Lower leg skin (tissue), 4 donors: Measurements from ENCODE around the gene PXDN. TPM values are rescaled to one million over a fixed set of nuclear protein-coding genes. Genes with fewer than 3 reads are reported as not detected.

Source experiments
- DNase-seq, 2 donors: peaks; one replicate each; pipeline ENCODE4 v3.0.0-alpha.2; 2019; ENCODE audit warnings: low spot score in 2 of 2
- H3K4me3 ChIP-seq: fragments of 200-600 bp; sonication (generic); 2 replicates; pipeline ENCODE4 v1.5.1; 2017; ENCODE audit warnings: mild to moderate bottlenecking, low read depth; ENCODE audit not compliant: poor library complexity, severe bottlenecking
- CTCF ChIP-seq, 3 donors: fragments of 450-650 bp; IDR thresholded peaks; one replicate each; pipeline ENCODE4 v1.5.1; 2016; ENCODE audit warnings: antibody characterized with exemption in 3 of 3, mild to moderate bottlenecking in 3 of 3, moderate library complexity in 2 of 3
- POLR2A ChIP-seq, 2 donors: fragments of 450-650 bp; IDR thresholded peaks; one replicate each; pipeline ENCODE4 v1.6.1; 2016 to 2017; ENCODE audit warnings: antibody characterized with exemption in 2 of 2, mild to moderate bottlenecking in 1 of 2, moderate library complexity in 1 of 2
- WGBS, 2 donors: methylation state at CpG; one replicate each; pipeline ENCODE4 v1.1.5; 2018; 5-methylcytosine and 5-hydroxymethylcytosine counted together
- intact Hi-C: fragments of 100-400 bp; cut with DNase I; formaldehyde crosslinking; loops from one replicate; pipeline ENCODE4 v1.15.0; 2023; ENCODE audit warnings: low total_unique reads
- total RNA-seq, 4 donors: library from RNA; depleted of rRNA; stranded (reverse); fragments of >200 nt; gene quantifications; one replicate each; pipeline ENCODE4 v1.1.0, GENCODE V29; 2016

The PXDN gene, protein sequence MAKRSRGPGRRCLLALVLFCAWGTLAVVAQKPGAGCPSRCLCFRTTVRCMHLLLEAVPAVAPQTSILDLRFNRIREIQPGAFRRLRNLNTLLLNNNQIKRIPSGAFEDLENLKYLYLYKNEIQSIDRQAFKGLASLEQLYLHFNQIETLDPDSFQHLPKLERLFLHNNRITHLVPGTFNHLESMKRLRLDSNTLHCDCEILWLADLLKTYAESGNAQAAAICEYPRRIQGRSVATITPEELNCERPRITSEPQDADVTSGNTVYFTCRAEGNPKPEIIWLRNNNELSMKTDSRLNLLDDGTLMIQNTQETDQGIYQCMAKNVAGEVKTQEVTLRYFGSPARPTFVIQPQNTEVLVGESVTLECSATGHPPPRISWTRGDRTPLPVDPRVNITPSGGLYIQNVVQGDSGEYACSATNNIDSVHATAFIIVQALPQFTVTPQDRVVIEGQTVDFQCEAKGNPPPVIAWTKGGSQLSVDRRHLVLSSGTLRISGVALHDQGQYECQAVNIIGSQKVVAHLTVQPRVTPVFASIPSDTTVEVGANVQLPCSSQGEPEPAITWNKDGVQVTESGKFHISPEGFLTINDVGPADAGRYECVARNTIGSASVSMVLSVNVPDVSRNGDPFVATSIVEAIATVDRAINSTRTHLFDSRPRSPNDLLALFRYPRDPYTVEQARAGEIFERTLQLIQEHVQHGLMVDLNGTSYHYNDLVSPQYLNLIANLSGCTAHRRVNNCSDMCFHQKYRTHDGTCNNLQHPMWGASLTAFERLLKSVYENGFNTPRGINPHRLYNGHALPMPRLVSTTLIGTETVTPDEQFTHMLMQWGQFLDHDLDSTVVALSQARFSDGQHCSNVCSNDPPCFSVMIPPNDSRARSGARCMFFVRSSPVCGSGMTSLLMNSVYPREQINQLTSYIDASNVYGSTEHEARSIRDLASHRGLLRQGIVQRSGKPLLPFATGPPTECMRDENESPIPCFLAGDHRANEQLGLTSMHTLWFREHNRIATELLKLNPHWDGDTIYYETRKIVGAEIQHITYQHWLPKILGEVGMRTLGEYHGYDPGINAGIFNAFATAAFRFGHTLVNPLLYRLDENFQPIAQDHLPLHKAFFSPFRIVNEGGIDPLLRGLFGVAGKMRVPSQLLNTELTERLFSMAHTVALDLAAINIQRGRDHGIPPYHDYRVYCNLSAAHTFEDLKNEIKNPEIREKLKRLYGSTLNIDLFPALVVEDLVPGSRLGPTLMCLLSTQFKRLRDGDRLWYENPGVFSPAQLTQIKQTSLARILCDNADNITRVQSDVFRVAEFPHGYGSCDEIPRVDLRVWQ (N-terminal part only)
- total RNA-seq, result 10 to 100 TPM in 1 of 4 donors, 1 to 10 TPM in 3; 4.7 to 13.7 (median 7.0) TPM

GRCh38 chr2:1744446-1745170 lies at the start of gene PXDN:
Gene PXDN (minus strand): TSS chr2:1744515. CDS start chr2:1744455, 60 bp downstream.
- intact Hi-C loops, result no loop called here
- DNase-seq, result peak; percentile 18 to 89
- TF ChIP-seq POLR2A (IDR thresholded peaks at IDR 0.05) (no peak), CTCF (IDR thresholded peaks at IDR 0.05) (no peak)

DNA sequence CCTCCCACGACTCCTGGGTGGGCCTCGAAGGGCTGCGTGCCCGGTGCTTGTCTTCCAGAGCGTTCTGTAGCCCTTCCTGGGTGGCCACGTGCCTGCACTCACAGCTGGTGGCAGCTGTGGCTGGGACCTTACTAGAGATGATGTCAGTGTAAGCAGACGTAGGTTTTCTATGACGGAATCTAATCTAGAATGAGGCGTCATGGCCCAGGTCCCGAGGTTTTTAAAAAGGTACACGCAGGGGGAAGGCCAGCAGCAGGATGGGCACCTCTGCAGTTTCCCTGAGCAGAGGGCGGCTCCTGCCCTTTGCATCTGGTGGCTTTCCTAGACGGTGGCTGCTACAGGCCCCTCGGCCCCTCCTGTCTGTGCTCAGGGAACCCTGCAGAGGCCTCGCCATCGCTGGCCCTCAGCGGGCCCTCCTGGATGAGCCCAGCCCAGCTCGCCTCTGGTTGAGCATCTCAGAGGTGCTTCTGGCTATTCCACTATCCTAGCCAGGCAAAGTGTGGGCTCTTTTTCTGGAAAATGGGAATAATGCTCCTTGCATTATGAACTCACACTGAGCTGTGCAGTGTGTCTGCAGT lies 49.6 kb upstream of the PXDN start:
- H3K4me3 ChIP-seq, result no peak overlapping the region
- no peak for DNase-seq
- intact Hi-C loops, result no loop called here
- WGBS, 2 donors, result 88 to 94% methylated on average over 16 to 17 of the region's 18 CpGs
- TF ChIP-seq POLR2A (IDR thresholded peaks at IDR 0.05) (no peak), CTCF (IDR thresholded peaks at IDR 0.05) (no peak)

More at GRCh38 chr2:1744446-1745170, at the start of gene PXDN:
- H3K4me3 ChIP-seq, result peak within 1 kb of the TSS; percentile 51
- 2% methylated on average over 26 to 30 of the region's 71 CpGs for WGBS, 2 donors

GRCh38 chr2:1793001-1793867 lies 48.9 kb upstream of the PXDN start:
- H3K4me3 ChIP-seq, result no peak overlapping the region
- TF ChIP-seq POLR2A (IDR thresholded peaks at IDR 0.05) (no peak), CTCF (IDR thresholded peaks at IDR 0.05) (no peak)
- intact Hi-C loops, result no loop called here
- 90 to 91% methylated on average over 22 to 23 of the region's 23 CpGs for whole genome bisulfite sequencing, 2 donors
- no peak for DNase-seq

GRCh38 chr2:1791685-1792435 lies 47.5 kb upstream of the PXDN start:
- 26 to 30% methylated on average over 16 of the region's 16 CpGs for WGBS, 2 donors
- TF ChIP-seq POLR2A (IDR thresholded peaks at IDR 0.05) (no peak), CTCF (IDR thresholded peaks at IDR 0.05) (no peak)
- intact Hi-C loops, result no loop called here
- peak in 1 of 2 donors; percentile 31 for DNase-seq
- no peak overlapping the region for H3K4me3 ChIP-seq
